GM21390 (cell line): ENCODE results near the gene USF1.
"Not testable (repeated sequence)": the region's sequence is repeated elsewhere in the genome, so short reads cannot be mapped to it uniquely, and the experiment has no call there.

Source experiments
- ATAC-seq: cut with Tn5 transposase; IDR thresholded peaks from one replicate; pipeline ENCODE4 v1.9.1; 2021; ENCODE audit not compliant: unreplicated experiment

USF1 gene

GRCh38 chr1:161048949-161049722 is 3.4 kb upstream of the USF1 start:
- ATAC-seq, result no peak

GRCh38 chr1:161047436-161048420 is 2.0 kb upstream of the USF1 start:
- ATAC-seq, result no peak

- ATAC-seq, result peak; percentile 44
Observed at GRCh38 chr1:161046605-161047228, 940 bp upstream of the USF1 start.

DNA sequence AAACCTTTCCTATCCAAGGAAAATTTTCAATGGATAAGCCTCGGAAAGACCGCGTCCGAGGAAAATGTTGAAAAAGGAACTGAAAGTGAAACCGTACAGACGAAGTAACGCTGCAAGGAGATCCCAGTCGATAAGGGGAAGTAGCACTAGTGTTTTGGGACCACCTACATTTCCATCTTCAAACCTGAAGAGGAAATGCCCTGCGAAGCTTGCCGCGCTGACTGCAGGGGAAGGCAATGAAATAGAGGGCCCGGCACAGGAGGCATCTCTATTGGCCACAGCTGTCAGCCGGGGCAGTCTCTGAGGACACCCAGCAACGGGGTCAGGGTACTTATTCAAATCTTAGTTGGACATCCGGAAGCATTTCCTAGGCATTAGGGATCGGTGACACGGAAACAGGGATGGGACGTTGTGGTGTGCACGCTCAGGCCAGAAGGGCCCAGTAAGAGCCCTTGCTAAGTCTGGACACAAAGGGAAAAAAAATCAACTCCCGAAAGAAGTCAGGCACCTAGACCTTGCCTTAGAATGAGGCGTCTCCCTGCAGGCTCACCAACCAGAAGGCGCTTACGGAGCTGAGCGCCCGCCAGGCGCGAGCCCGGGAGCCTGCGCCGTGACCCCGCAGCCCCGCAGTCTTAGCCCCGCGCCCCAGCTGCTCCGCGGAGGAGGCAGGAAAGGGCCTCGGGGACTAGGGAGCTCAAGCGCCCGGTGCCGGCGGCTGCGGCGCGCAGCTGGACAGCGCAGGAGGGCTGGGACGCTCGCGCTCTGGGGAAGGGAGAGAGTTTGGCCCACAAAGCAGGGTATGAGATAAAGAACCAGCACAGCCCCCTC is 655 bp downstream of the USF1 start:
- ATAC-seq, result peak; percentile 41

GRCh38 chr1:161044535-161044907 is 1.3 kb downstream of the USF1 start:
- no peak for ATAC-seq

DNA sequence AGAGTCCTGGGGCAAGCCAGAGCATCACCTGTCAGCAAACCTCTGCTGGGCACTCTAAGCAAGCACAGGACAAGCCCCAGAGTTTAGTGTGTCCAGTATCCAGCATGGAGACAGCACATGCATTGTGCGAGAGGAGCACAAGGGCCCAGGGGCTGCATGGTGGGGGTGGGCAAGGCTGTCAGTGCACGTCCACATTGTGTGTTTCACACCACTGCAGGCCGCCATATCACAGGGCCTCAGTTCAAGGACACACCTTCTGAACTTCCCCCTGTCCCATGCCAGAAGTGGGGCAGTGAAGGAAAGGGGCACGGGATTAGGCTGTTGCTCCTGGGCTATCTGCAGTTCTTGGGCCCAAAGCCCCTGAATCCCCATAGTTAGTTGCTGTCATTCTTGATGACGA is 6.2 kb downstream of the USF1 start:
- ATAC-seq, result no peak

- ATAC-seq, result no peak
Observed at GRCh38 chr1:161039154-161039545, 6.6 kb downstream of the USF1 start.

- ATAC-seq, result peak; percentile 83
Observed at GRCh38 chr1:161038523-161039153, 7.1 kb downstream of the USF1 start, which contains the start of gene TSTD1. Gene TSTD1 (minus strand): TSS chr1:161038964. CDS start chr1:161038889, 75 bp downstream.

DNA sequence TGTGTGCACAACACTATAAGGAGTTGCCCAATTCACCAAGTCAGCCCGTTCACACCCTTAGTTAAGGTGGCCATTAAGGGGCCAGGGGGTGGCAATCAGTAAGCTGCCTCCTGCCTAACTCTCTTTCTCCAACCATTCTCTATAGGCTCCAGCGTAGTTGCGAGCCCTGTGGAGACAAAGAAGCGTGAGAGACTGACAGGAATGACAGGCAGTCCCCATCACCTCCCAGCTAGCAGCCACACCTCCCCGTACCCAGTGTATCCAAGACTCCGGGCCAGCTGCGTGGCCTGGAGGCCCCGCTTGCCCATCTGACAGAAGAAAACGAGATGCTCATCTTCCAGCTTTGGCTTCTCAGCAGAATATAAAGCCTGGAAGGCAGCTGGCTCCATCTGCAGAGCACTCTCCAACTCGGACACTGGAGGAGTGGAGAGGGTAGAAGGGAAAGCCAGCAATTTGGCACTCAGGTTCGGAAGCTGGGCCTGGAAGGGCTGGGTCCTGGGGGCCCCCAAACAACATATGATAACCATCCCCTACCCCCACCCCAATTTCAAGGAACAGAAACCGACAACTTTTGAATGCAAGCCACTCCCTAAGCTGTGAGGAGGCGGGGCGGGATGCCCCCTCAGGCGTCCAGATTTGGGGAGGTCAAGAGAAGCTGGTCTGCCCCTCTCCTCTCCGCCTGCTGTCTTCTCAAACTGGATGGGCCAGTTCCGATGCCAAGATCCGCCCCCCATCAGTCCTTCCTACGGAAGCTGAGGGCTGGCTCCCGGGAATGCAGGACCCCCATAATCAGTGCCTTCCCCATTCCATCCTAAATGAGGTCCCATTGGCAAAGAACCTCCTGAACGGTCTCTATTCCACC is 7.9 kb downstream of the USF1 start:
- ATAC-seq, result no peak

GRCh38 chr1:161033751-161034150 is 12.0 kb downstream of the USF1 start:
- no peak for ATAC-seq

- ATAC-seq, result no peak
Observed at GRCh38 chr1:161032409-161032808, 13.4 kb downstream of the USF1 start.

DNA sequence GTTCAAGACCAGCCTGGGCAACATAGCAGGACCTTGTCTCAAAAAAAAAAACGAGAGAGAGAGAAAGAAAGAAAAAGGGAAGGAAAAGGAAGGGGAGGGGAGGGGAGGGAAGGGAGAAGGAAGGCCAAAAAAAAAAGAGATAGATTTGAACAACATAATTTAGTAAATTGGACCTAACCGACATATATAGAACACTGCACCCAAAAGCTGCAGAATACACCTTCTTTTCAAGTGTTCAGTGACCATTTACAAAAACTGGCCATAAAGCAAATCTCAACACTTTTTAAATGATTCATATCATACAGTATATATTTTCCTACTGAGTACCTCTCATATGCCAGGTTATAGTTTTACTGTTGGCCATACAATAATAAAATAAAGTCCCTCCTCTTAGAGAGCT is 13.9 kb downstream of the USF1 start:
- no peak for ATAC-seq

- ATAC-seq, result not testable (repeated sequence)
Observed at GRCh38 chr1:161029466-161029865, 16.3 kb downstream of the USF1 start.

DNA sequence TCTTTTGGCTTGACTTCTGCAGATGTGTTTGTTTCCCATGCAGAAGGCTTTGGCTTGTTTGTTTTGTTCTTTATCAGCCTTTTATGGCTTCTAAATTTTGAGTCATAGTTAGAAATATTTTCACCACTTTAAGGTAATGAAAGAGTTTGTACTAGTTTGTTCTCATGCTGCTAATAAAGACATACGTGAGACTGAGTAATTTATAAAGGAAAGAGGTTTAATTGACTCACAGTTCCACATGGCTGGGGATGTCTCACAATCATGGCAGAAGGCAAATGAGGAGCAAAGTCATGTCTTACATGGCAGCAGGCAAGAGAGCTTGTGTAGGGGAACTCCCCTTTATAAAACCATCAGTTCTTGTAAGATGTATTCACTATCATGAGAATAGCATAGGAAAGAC is 18.8 kb downstream of the USF1 start:
- not testable (repeated sequence) for ATAC-seq

- not testable (repeated sequence) for ATAC-seq
Observed at GRCh38 chr1:161022432-161022831, 23.3 kb downstream of the USF1 start.

- ATAC-seq, result no peak
Observed at GRCh38 chr1:161021970-161022353, 23.8 kb downstream of the USF1 start.

GRCh38 chr1:161021165-161021969 is 24.4 kb downstream of the USF1 start:
- peak; percentile 92 for ATAC-seq

DNA sequence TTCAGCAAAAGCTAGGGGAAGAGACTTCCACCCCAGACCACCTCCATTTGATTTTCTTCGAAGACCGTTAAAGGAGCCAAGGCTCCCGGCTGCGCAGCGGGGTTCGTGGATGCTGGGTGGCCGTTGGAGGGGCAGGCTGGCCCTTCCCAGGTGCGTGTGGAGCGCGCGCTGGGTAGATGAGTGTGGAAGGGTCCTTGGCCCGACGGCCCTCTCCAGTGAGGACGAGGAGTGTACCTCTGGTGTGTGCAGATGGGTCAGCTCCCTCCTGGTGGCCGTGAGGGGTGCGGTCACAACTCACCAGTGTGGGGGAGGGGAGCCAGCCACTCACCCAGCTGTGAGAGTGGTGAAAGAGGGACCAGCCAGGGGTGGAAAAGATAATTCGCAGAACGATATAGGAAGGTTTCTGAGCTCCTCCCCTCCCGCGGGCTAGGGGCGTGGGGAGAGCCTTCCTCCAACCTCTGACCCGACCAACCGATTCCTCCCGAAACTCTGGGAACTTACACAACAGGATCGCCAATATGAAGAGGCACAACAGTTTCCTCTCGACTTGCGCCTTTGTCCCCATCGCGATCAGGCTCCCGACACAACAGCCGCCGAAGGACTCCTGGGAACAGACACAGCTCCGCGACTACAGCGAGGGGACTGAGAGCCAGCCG is 25.1 kb downstream of the USF1 start, which contains the start of gene F11R:
Gene F11R (minus strand): TSS at position 644 of the 656 bp plus-strand sequence. CDS start 79 bp downstream, at position 565.
- peak; percentile 30 for ATAC-seq
